WTC11 (cell line): ENCODE measurements around the gene KCND2. TPM values are rescaled to one million over a fixed set of nuclear protein-coding genes. Genes with fewer than 3 reads are reported as not detected.
A peak's percentile ranks its signal among the peaks of the same experiment; 100 is the strongest.

Source experiments
- ATAC-seq: fragments of 200-7000 bp; cut with Tn5 transposase; 2 replicates; pipeline ENCODE4 v1.10.0; 2021; ENCODE audit warnings: mild to moderate bottlenecking, moderate library complexity
- CTCF ChIA-PET: fragments of 300-600 bp; sonication (Branson Sonifier 250); formaldehyde crosslinking; loops from one replicate; lab custom pipeline; 2021; ENCODE audit warnings: antibody characterized with exemption; lab: Charles Lee
- POLR2A ChIA-PET: fragments of 350-600 bp; sonication (Branson Sonifier 250); formaldehyde crosslinking; loops from one replicate; lab custom pipeline; 2021; ENCODE audit warnings: antibody characterized with exemption; lab: Charles Lee
- DNase-seq: peaks from one replicate; pipeline ENCODE4 v3.0.0; 2021; ENCODE audit warnings: low spot score
- H3K27ac Mint-ChIP-seq: 2 replicates; pipeline ENCODE4 v1.8.0; 2021; ENCODE audit warnings: mixed read lengths
- H3K27me3 Mint-ChIP-seq: 2 replicates; pipeline ENCODE4 v1.8.0; 2021; ENCODE audit warnings: low read depth, mild to moderate bottlenecking, moderate library complexity, mixed read lengths
- H3K36me3 Mint-ChIP-seq: 2 replicates; pipeline ENCODE4 v1.8.0; 2021; ENCODE audit warnings: mixed read lengths
- H3K4me1 Mint-ChIP-seq: 2 replicates; pipeline ENCODE4 v1.8.0; 2022; ENCODE audit warnings: mixed read lengths
- H3K4me3 Mint-ChIP-seq: 2 replicates; pipeline ENCODE4 v1.8.0; 2021; ENCODE audit warnings: mild to moderate bottlenecking, moderate library complexity, mixed read lengths
- H3K9me3 Mint-ChIP-seq: 2 replicates; pipeline ENCODE4 v1.8.0; 2021; ENCODE audit warnings: mixed read lengths
- ATF1 ChIP-seq: sonication (generic); formaldehyde crosslinking; IDR thresholded peaks from 2 replicates; pipeline ENCODE4 v1.8.1; 2023; ENCODE audit warnings: mild to moderate bottlenecking, moderate library complexity, missing genetic modification reagents
- FOXK1 ChIP-seq: sonication (generic); formaldehyde crosslinking; IDR thresholded peaks from 2 replicates; pipeline ENCODE4 v1.8.0; 2022; ENCODE audit warnings: mild to moderate bottlenecking, moderate library complexity, missing genetic modification reagents
- HMGXB4 ChIP-seq: sonication (generic); formaldehyde crosslinking; IDR thresholded peaks from 2 replicates; pipeline ENCODE4 v1.8.1; 2023; ENCODE audit warnings: mild to moderate bottlenecking, moderate library complexity, missing genetic modification reagents
- IRF1 ChIP-seq: sonication (generic); formaldehyde crosslinking; IDR thresholded peaks from 2 replicates; pipeline ENCODE4 v1.8.0; 2023; ENCODE audit warnings: missing genetic modification reagents
- MAX ChIP-seq: sonication (generic); formaldehyde crosslinking; IDR thresholded peaks from 2 replicates; pipeline ENCODE4 v1.8.0; 2022; ENCODE audit warnings: mild to moderate bottlenecking, missing genetic modification reagents
- NFATC4 ChIP-seq: fragments of 250-450 bp; sonication (Bioruptor Pico); IDR thresholded peaks from 2 replicates; pipeline ENCODE4 v1.9.0; 2021; ENCODE audit warnings: mild to moderate bottlenecking
- RORB ChIP-seq: fragments of 250-450 bp; sonication (Bioruptor Pico); IDR thresholded peaks from 2 replicates; pipeline ENCODE4 v1.9.0; 2021; ENCODE audit warnings: mild to moderate bottlenecking
- USF2 ChIP-seq: sonication (generic); formaldehyde crosslinking; IDR thresholded peaks from 2 replicates; pipeline ENCODE4 v1.8.1; 2023; ENCODE audit warnings: mild to moderate bottlenecking, missing genetic modification reagents, moderate library complexity
- ZNF317 ChIP-seq: sonication (generic); formaldehyde crosslinking; IDR thresholded peaks from 2 replicates; pipeline ENCODE4 v1.8.1; 2023; ENCODE audit warnings: low read depth, mild to moderate bottlenecking, moderate library complexity, missing genetic modification reagents, borderline replicate concordance
- ZNF416 ChIP-seq: fragments of 250-450 bp; sonication (Bioruptor Pico); IDR thresholded peaks from 2 replicates; pipeline ENCODE4 v1.9.0; 2021; ENCODE audit warnings: mild to moderate bottlenecking, inconsistent platforms
- ZSCAN18 ChIP-seq: fragments of 250-450 bp; sonication (Bioruptor Pico); IDR thresholded peaks from 2 replicates; pipeline ENCODE4 v2.1.2; 2022; ENCODE audit warnings: mild to moderate bottlenecking, moderate library complexity
- total RNA-seq: library from RNA; stranded (reverse); gene quantifications from 3 replicates; pipeline ENCODE4 v1.2.3, GENCODE V29; 2021
- TF ChIP-seq, protein P1 (sequence below): sonication (generic); formaldehyde crosslinking; IDR thresholded peaks from 2 replicates; pipeline ENCODE4 v1.8.0; 2022; ENCODE audit warnings: mild to moderate bottlenecking, missing genetic modification reagents
- TF ChIP-seq, protein P2 (sequence below): sonication (generic); formaldehyde crosslinking; IDR thresholded peaks from 2 replicates; pipeline ENCODE4 v1.8.0; 2022; ENCODE audit warnings: mild to moderate bottlenecking, missing genetic modification reagents
- TF ChIP-seq, protein P3 (sequence below): sonication (generic); formaldehyde crosslinking; conservative IDR thresholded peaks from 2 replicates; pipeline ENCODE4 v1.8.1; 2023; ENCODE audit warnings: mild to moderate bottlenecking, low read depth, missing genetic modification reagents, moderate library complexity
- TF ChIP-seq, protein P4 (sequence below): sonication (generic); formaldehyde crosslinking; IDR thresholded peaks from 2 replicates; pipeline ENCODE4 v1.8.1; 2022; ENCODE audit warnings: missing genetic modification reagents, borderline replicate concordance

The KCND2 gene
- total RNA-seq, 1 experiment from 2014 or later = 4.6 TPM

DNA sequence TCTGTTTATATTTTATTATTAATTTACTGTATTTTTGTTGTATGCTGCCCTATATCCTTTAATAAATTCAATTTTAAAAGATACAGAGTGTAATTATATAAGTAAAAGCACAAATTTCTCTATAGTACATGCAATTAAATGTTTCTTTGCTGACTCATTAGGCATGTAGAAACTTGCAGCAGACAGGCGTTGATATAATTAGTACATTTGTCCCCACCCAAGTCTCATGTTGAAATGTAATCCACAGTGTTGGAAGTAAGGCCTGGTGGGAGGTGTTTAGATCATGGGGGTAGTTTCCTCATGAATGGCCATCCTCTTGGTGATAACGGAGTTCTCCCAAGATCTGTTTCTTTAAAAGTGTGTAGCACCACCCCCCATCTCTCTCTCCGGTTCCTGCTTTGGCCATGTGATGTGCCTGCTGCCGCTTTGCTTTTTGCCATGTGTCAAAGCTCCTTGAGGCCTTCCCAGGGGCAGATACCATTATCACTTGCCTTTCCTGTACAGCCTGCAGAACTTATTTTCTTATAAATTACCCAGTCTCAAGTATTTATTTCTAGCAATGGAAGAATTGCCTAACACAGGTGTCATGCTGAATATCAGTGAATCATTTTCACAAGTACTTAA, 521.2 kb downstream of the KCND2 start:
- Mint-ChIP-seq H3K4me1 (peaks cover 27% of the 10 kb centered on the region), H3K27ac (no peak overlapping the region), H3K36me3 (peaks cover 12% of the 10 kb centered on the region), H3K4me3 (no peak overlapping the region), H3K9me3 (peaks cover 12% of the 10 kb centered on the region), H3K27me3 (no peaks in the 10 kb centered on the region)
- no peak for ATAC-seq
- DNase-seq = no peak
- CTCF ChIA-PET = no interaction called here
- POLR2A ChIA-PET = no interaction called here
- TF ChIP-seq FOXK1 (CRISPR knock-in tag) (no peak), ZNF317 (CRISPR knock-in tag) (no peak), USF2 (CRISPR knock-in tag) (peak; percentile 50; the same call in 1 of the 2 replicates)
- TF ChIP-seq, protein P1, sequence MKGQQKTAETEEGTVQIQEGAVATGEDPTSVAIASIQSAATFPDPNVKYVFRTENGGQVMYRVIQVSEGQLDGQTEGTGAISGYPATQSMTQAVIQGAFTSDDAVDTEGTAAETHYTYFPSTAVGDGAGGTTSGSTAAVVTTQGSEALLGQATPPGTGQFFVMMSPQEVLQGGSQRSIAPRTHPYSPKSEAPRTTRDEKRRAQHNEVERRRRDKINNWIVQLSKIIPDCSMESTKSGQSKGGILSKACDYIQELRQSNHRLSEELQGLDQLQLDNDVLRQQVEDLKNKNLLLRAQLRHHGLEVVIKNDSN (CRISPR knock-in tag) = 0 out of 2 replicates have a peak, but pooled peaks have one; percentile 33

GRCh38 chr7:120797026-120797645, 524.2 kb downstream of the KCND2 start:
- DNase-seq (no peak), ATAC-seq (no peak)
- CTCF ChIA-PET = interaction anchor here (1.8 to 1.9 kb wide), 2 partner anchors 9 to 311 kb away, joined by 5 to 7 read pairs; no protein-coding TSS in a partner anchor
- Mint-ChIP-seq H3K27ac (no peak overlapping the region), H3K27me3 (no peaks in the 10 kb centered on the region), H3K4me3 (no peak overlapping the region), H3K36me3 (peaks cover 12% of the 10 kb centered on the region), H3K9me3 (peaks cover 12% of the 10 kb centered on the region), H3K4me1 (peaks cover 21% of the 10 kb centered on the region)
- POLR2A ChIA-PET = no interaction called here
- TF ChIP-seq ZNF416 (CRISPR knock-in tag) (no peak), NFATC4 (CRISPR knock-in tag) (no peak), ATF1 (no peak), ZSCAN18 (CRISPR knock-in tag) (no peak), IRF1 (CRISPR knock-in tag) (no peak), MAX (no peak), FOXK1 (CRISPR knock-in tag) (no peak), HMGXB4 (no peak), RORB (CRISPR knock-in tag) (no peak)
- TF ChIP-seq, protein P2, sequence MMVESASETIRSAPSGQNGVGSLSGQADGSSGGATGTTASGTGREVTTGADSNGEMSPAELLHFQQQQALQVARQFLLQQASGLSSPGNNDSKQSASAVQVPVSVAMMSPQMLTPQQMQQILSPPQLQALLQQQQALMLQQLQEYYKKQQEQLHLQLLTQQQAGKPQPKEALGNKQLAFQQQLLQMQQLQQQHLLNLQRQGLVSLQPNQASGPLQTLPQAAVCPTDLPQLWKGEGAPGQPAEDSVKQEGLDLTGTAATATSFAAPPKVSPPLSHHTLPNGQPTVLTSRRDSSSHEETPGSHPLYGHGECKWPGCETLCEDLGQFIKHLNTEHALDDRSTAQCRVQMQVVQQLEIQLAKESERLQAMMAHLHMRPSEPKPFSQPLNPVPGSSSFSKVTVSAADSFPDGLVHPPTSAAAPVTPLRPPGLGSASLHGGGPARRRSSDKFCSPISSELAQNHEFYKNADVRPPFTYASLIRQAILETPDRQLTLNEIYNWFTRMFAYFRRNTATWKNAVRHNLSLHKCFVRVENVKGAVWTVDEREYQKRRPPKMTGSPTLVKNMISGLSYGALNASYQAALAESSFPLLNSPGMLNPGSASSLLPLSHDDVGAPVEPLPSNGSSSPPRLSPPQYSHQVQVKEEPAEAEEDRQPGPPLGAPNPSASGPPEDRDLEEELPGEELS (CRISPR knock-in tag) = no peak
- TF ChIP-seq, protein P3, sequence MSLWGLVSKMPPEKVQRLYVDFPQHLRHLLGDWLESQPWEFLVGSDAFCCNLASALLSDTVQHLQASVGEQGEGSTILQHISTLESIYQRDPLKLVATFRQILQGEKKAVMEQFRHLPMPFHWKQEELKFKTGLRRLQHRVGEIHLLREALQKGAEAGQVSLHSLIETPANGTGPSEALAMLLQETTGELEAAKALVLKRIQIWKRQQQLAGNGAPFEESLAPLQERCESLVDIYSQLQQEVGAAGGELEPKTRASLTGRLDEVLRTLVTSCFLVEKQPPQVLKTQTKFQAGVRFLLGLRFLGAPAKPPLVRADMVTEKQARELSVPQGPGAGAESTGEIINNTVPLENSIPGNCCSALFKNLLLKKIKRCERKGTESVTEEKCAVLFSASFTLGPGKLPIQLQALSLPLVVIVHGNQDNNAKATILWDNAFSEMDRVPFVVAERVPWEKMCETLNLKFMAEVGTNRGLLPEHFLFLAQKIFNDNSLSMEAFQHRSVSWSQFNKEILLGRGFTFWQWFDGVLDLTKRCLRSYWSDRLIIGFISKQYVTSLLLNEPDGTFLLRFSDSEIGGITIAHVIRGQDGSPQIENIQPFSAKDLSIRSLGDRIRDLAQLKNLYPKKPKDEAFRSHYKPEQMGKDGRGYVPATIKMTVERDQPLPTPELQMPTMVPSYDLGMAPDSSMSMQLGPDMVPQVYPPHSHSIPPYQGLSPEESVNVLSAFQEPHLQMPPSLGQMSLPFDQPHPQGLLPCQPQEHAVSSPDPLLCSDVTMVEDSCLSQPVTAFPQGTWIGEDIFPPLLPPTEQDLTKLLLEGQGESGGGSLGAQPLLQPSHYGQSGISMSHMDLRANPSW = no peak
- TF ChIP-seq, protein P4, sequence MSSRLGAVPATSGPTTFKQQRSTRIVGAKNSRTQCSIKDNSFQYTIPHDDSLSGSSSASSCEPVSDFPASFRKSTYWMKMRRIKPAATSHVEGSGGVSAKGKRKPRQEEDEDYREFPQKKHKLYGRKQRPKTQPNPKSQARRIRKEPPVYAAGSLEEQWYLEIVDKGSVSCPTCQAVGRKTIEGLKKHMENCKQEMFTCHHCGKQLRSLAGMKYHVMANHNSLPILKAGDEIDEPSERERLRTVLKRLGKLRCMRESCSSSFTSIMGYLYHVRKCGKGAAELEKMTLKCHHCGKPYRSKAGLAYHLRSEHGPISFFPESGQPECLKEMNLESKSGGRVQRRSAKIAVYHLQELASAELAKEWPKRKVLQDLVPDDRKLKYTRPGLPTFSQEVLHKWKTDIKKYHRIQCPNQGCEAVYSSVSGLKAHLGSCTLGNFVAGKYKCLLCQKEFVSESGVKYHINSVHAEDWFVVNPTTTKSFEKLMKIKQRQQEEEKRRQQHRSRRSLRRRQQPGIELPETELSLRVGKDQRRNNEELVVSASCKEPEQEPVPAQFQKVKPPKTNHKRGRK (CRISPR knock-in tag) = no peak
